H9 (cell line): Measurements from ENCODE around the gene ZNF688. TPM values are rescaled to one million over a fixed set of nuclear protein-coding genes. Genes with fewer than 3 reads are reported as not detected.

Experiments used
- DNase-seq: peaks from one replicate; pipeline ENCODE4 v3.0.0-alpha.2; 2017
- H2AFZ ChIP-seq: one replicate; pipeline ENCODE4 v1.6.1; 2013; ENCODE audit warnings: mild to moderate bottlenecking, low read length, control low read depth, moderate library complexity
- H2AK5ac ChIP-seq: 2 replicates; pipeline ENCODE4 v1.6.1; 2013; ENCODE audit warnings: low read length, control low read depth, mixed read lengths; ENCODE audit not compliant: insufficient read length
- H2BK120ac ChIP-seq: one replicate; pipeline ENCODE4 v1.6.1; 2013; ENCODE audit warnings: low read depth, mild to moderate bottlenecking, low read length, control low read depth, inconsistent platforms; ENCODE audit not compliant: poor library complexity, severe bottlenecking
- H2BK12ac ChIP-seq: 2 replicates; pipeline ENCODE4 v1.6.1; 2013; ENCODE audit warnings: low read length, control low read depth, mixed read lengths, low read depth; ENCODE audit not compliant: insufficient read length
- H2BK15ac ChIP-seq: 2 replicates; pipeline ENCODE4 v1.6.1; 2013; ENCODE audit warnings: low read depth, low read length, control low read depth
- H2BK20ac ChIP-seq: one replicate; pipeline ENCODE4 v1.6.1; 2013; ENCODE audit warnings: low read depth, mild to moderate bottlenecking, low read length, control low read depth, inconsistent platforms; ENCODE audit not compliant: poor library complexity, severe bottlenecking
- H2BK5ac ChIP-seq: 2 replicates; pipeline ENCODE4 v1.6.1; 2013; ENCODE audit warnings: low read length, control low read depth, mixed read lengths; ENCODE audit not compliant: insufficient read length
- H3K14ac ChIP-seq: 2 replicates; pipeline ENCODE4 v1.6.1; 2013; ENCODE audit warnings: low read length, control low read depth; ENCODE audit not compliant: insufficient read depth
- H3K18ac ChIP-seq: 2 replicates; pipeline ENCODE4 v1.6.1; 2013; ENCODE audit warnings: low read depth, mild to moderate bottlenecking, mixed read lengths, low read length, control low read depth; ENCODE audit not compliant: insufficient read length
- H3K23ac ChIP-seq: 2 replicates; pipeline ENCODE4 v1.6.1; 2013; ENCODE audit warnings: low read length, control low read depth, mixed read lengths, low read depth; ENCODE audit not compliant: insufficient read length
- H3K23me2 ChIP-seq: 2 replicates; pipeline ENCODE4 v1.6.1; 2013; ENCODE audit warnings: low read depth, mild to moderate bottlenecking, mixed read lengths, low read length, control low read depth; ENCODE audit not compliant: insufficient read length, poor library complexity, severe bottlenecking
- H3K27ac ChIP-seq: 2 replicates; pipeline ENCODE4 v1.5.1; 2013; ENCODE audit warnings: low read length, control low read depth, mixed read lengths, low read depth; ENCODE audit not compliant: insufficient read length
- H3K27me3 ChIP-seq: 2 replicates; pipeline ENCODE4 v1.6.1; 2013; ENCODE audit warnings: low read length, control low read depth, inconsistent platforms; ENCODE audit not compliant: insufficient read depth
- H3K4ac ChIP-seq: 2 replicates; pipeline ENCODE4 v1.6.1; 2013; ENCODE audit warnings: low read depth, mild to moderate bottlenecking, control low read depth, inconsistent platforms, low read length, moderate library complexity
- H3K4me1 ChIP-seq: 2 replicates; pipeline ENCODE4 v1.6.1; 2013; ENCODE audit warnings: low read length, control low read depth, inconsistent platforms; ENCODE audit not compliant: insufficient read depth
- H3K4me2 ChIP-seq: 2 replicates; pipeline ENCODE4 v1.6.1; 2013; ENCODE audit warnings: low read length, control low read depth, mixed read lengths; ENCODE audit not compliant: insufficient read length, insufficient read depth
- H3K56ac ChIP-seq: 2 replicates; pipeline ENCODE4 v1.6.1; 2013; ENCODE audit warnings: low read depth, mild to moderate bottlenecking, mixed read lengths, low read length, control low read depth; ENCODE audit not compliant: insufficient read length
- H3K79me1 ChIP-seq: 2 replicates; pipeline ENCODE4 v1.6.1; 2013; ENCODE audit warnings: low read depth, mild to moderate bottlenecking, moderate library complexity, low read length, control low read depth, inconsistent platforms; ENCODE audit not compliant: insufficient read depth, poor library complexity, severe bottlenecking
- H3K79me2 ChIP-seq: 2 replicates; pipeline ENCODE4 v1.6.1; 2013; ENCODE audit warnings: low read length, control low read depth, inconsistent platforms; ENCODE audit not compliant: insufficient read depth
- H3K9ac ChIP-seq: 2 replicates; pipeline ENCODE4 v1.6.1; 2013; ENCODE audit warnings: low read length, control low read depth, mixed read lengths; ENCODE audit not compliant: insufficient read length; ENCODE audit errors: extremely low read depth
- H3K9me3 ChIP-seq: one replicate; pipeline ENCODE4 v1.6.1; 2013; ENCODE audit warnings: low read depth, low read length, inconsistent platforms; ENCODE audit not compliant: control insufficient read depth
- H3T11ph ChIP-seq: one replicate; pipeline ENCODE4 v1.6.1; 2013; ENCODE audit warnings: mild to moderate bottlenecking, low read length, control low read depth, inconsistent platforms
- H4K20me1 ChIP-seq: one replicate; pipeline ENCODE4 v1.6.1; 2013; ENCODE audit not compliant: control insufficient read depth, insufficient read length, insufficient read depth
- H4K5ac ChIP-seq: 2 replicates; pipeline ENCODE4 v1.6.1; 2013; ENCODE audit warnings: low read depth, mild to moderate bottlenecking, mixed read lengths, low read length, control low read depth; ENCODE audit not compliant: insufficient read length
- H4K8ac ChIP-seq: replicated peaks from 2 replicates; pipeline ENCODE4 v1.6.1; 2013; ENCODE audit warnings: low read length, control low read depth, mixed read lengths, low read depth; ENCODE audit not compliant: insufficient read length
- H4K91ac ChIP-seq: 2 replicates; pipeline ENCODE4 v1.6.1; 2013; ENCODE audit warnings: low read depth, mild to moderate bottlenecking, moderate library complexity, mixed read lengths, low read length, control low read depth; ENCODE audit not compliant: insufficient read length
- H3K27ac Mint-ChIP-seq, 3 experiments: 2 replicates in 2 of 3; 3 replicates in 1 of 3; pipeline ENCODE4 v1.8.0; 2020 to 2021; ENCODE audit warnings: mixed read lengths in 3 of 3, mild to moderate bottlenecking in 1 of 3, moderate library complexity in 1 of 3
- H3K27me3 Mint-ChIP-seq: 2 replicates; pipeline ENCODE4 v1.8.0; 2021; ENCODE audit warnings: low read depth, mild to moderate bottlenecking, moderate library complexity, mixed read lengths
- H3K36me3 Mint-ChIP-seq, 3 experiments: 2 replicates in 2 of 3; 3 replicates in 1 of 3; pipeline ENCODE4 v1.8.0; 2020 to 2021; ENCODE audit warnings: low read depth in 3 of 3, mixed read lengths in 3 of 3; ENCODE audit not compliant: insufficient read depth in 1 of 3
- H3K4me1 Mint-ChIP-seq, 2 experiments: 2 replicates each; pipeline ENCODE4 v1.8.0; 2020; ENCODE audit warnings: mixed read lengths in 2 of 2
- H3K4me3 Mint-ChIP-seq, 2 experiments: 2 replicates in 1 of 2; 3 replicates in 1 of 2; pipeline ENCODE4 v1.8.0; 2020 to 2021; ENCODE audit warnings: mild to moderate bottlenecking in 2 of 2, mixed read lengths in 2 of 2, moderate library complexity in 1 of 2
- H3K9me3 Mint-ChIP-seq, 2 experiments: 2 replicates in 1 of 2; 3 replicates in 1 of 2; pipeline ENCODE4 v1.8.0; 2020; ENCODE audit warnings: mild to moderate bottlenecking in 2 of 2, mixed read lengths in 2 of 2, moderate library complexity in 1 of 2
- CTCF ChIP-seq: fragments of 200-600 bp; sonication (generic); conservative IDR thresholded peaks from 3 replicates; pipeline ENCODE4 v1.8.0; 2021; ENCODE audit warnings: antibody characterized with exemption, mild to moderate bottlenecking
- WGBS: extraction: QIAGEN DNeasy Blood & Tissue Kit; methylation state at CpG from one replicate; pipeline ENCODE4 v1.1.7; 2013; ENCODE audit warnings: missing lambda C conversion rate, low lambda C conversion rate, mixed read lengths; ENCODE audit not compliant: insufficient read length; ENCODE audit errors: extremely low coverage; 5-methylcytosine and 5-hydroxymethylcytosine counted together
- total RNA-seq: library from RNA; stranded (reverse); gene quantifications from 2 replicates; pipeline ENCODE4 v1.2.1, GENCODE V29; 2021

Gene ZNF688
- total RNA-seq, 1 experiment from 2014 or later, result 4.5 TPM

- Histone ChIP-seq H2AK5ac (no peak overlapping the region), H3K23ac (no peak overlapping the region), H2BK5ac (no peak overlapping the region), H3K18ac (peak overlapping the region; percentile 83), H4K91ac (no peak overlapping the region), H3K9me3 (no peaks in the 10 kb centered on the region), H4K5ac (no peak overlapping the region), H2BK120ac (no peak overlapping the region), H3K14ac (peak overlapping the region; percentile 85), H4K8ac (no peak overlapping the region), H3K27ac (no peak overlapping the region), H2AFZ (peak overlapping the region; percentile 43), H3K27me3 (no peaks in the 10 kb centered on the region), H3K4me1 (no peaks in the 10 kb centered on the region), H2BK20ac (no peak overlapping the region), H2BK12ac (no peak overlapping the region), H3K4ac (no peak overlapping the region), H4K20me1 (no peaks in the 10 kb centered on the region), H3K79me1 (no peaks in the 10 kb centered on the region), H3K4me2 (peak overlapping the region; percentile 19), H2BK15ac (no peak overlapping the region), H3K79me2 (no peaks in the 10 kb centered on the region), H3K23me2 (peaks cover 8% of the 10 kb centered on the region), H3T11ph (no peak overlapping the region), H3K9ac (no peak overlapping the region), H3K56ac (no peak overlapping the region)
- Mint-ChIP-seq H3K9me3 (no peaks in the 10 kb centered on the region), H3K4me1 (peaks cover 10 to 27% of the 10 kb centered on the region in 2 experiments), H3K4me3 (peak overlapping the region in 1 of 2 experiments; percentile 34; a peak in 2 of 5 replicates), H3K36me3 (peaks cover 0 to 2% (median 1%) of the 10 kb centered on the region in 3 experiments; a peak in 6 of 7 replicates), H3K27me3 (peaks cover 1% of the 10 kb centered on the region), H3K27ac (no peak overlapping the region)
- WGBS, result no CpG with 5 or more reads among the region's 46 CpGs
- DNase-seq, result peak; percentile 48
- no peak for TF ChIP-seq CTCF
Measured at GRCh38 chr16:30561089-30561816, 10.3 kb downstream of the ZNF688 start.
